HepG2 (cell line): ENCODE results near the gene PCDHB1. TPM values are rescaled to one million over a fixed set of nuclear protein-coding genes. Genes with fewer than 3 reads are reported as not detected.
"Not testable (repeated sequence)": the region's sequence is repeated elsewhere in the genome, so short reads cannot be mapped to it uniquely, and the experiment has no call there.

ENCODE experiments used
- ATAC-seq: fragments of 200-7000 bp; cut with Tn5 transposase; 3 replicates; pipeline ENCODE4 v1.9.1; 2020; ENCODE audit warnings: mild to moderate bottlenecking, moderate library complexity
- BruUV-seq: library from RNA; stranded (reverse); fragments of 400-500 nt; replicated peaks from 2 replicates; lab custom pipeline; 2021; lab: Mats Ljungman, UMichigan
- CTCF ChIA-PET: fragments of 300-600 bp; formaldehyde crosslinking; extraction: SDS; loops from one replicate; lab custom pipeline; 2021; ENCODE audit warnings: low total read pairs, inconsistent platforms, low intra/inter-chr PET ratio; lab: Yijun Ruan, JAX
- POLR2A ChIA-PET: fragments of 350-600 bp; sonication (Branson Sonifier 250); formaldehyde crosslinking; loops from one replicate; lab custom pipeline; 2020; ENCODE audit warnings: antibody characterized with exemption, inconsistent platforms; lab: Yijun Ruan, JAX
- DNase-seq: peaks from one replicate; pipeline ENCODE4 v3.0.0-alpha.2; 2015; ENCODE audit warnings: low spot score
- FAIRE-seq: peaks from 3 replicates; lab custom pipeline; 2011; peaks lifted over from hg19 to GRCh38; lab: Jason Lieb, UNC
- H2AFZ ChIP-seq: one replicate; pipeline ENCODE4 v1.6.1; 2011; ENCODE audit warnings: low read length, inconsistent platforms
- H3K27ac ChIP-seq: fragments of 300-600 bp; 3 replicates; pipeline ENCODE4 v1.8.0; 2011; ENCODE audit warnings: mixed run types, mild to moderate bottlenecking, mixed read lengths, low read length, inconsistent platforms; ENCODE audit not compliant: insufficient read depth; ENCODE audit errors: extremely low read length
- H3K27me3 ChIP-seq, 2 experiments: fragments of 200-600 bp in 1 of 2; 2 replicates in 1 of 2; 3 replicates in 1 of 2; pipeline versions ENCODE4 v1.6.0 to v1.8.0; 2011; ENCODE audit warnings: low read length in 2 of 2, mild to moderate bottlenecking in 2 of 2, moderate library complexity in 2 of 2, inconsistent platforms in 1 of 2; ENCODE audit not compliant: insufficient read depth in 2 of 2, control insufficient read depth in 1 of 2
- H3K36me3 ChIP-seq, 2 experiments: fragments of 200-600 bp in 1 of 2; replicated peaks in 1 of 2; 2 replicates in 1 of 2; 3 replicates in 1 of 2; pipeline versions ENCODE4 v1.5.1 to v1.8.0; 2011; ENCODE audit warnings: low read length in 2 of 2, inconsistent platforms in 1 of 2; ENCODE audit not compliant: insufficient read depth in 2 of 2, control insufficient read depth in 1 of 2
- H3K4me1 ChIP-seq: 2 replicates; pipeline ENCODE4 v1.5.1; 2012; ENCODE audit warnings: low read length, inconsistent platforms; ENCODE audit not compliant: insufficient read depth
- H3K4me2 ChIP-seq: 2 replicates; pipeline ENCODE4 v1.6.0; 2011; ENCODE audit warnings: low read depth, low read length, inconsistent platforms
- H3K4me3 ChIP-seq, 3 experiments: fragments of 200-600 bp in 1 of 3; sonication (generic), shearing (Covaris generic) in 1 of 3; replicated peaks in 1 of 3; 2 replicates each; pipeline ENCODE4 v1.5.1; 2011 to 2016; ENCODE audit warnings: low read length in 3 of 3, inconsistent platforms in 2 of 3, low read depth in 2 of 3, mild to moderate bottlenecking in 2 of 3, control low read depth in 1 of 3, mixed read lengths in 1 of 3; ENCODE audit not compliant: insufficient read depth in 1 of 3
- H3K79me2 ChIP-seq: one replicate; pipeline ENCODE4 v1.6.1; 2011; ENCODE audit warnings: low read length, inconsistent platforms; ENCODE audit not compliant: insufficient read depth
- H3K9ac ChIP-seq: 2 replicates; pipeline ENCODE4 v1.6.0; 2011; ENCODE audit warnings: mild to moderate bottlenecking, low read depth, low read length, inconsistent platforms; ENCODE audit not compliant: insufficient read depth
- H3K9me3 ChIP-seq: 2 replicates; pipeline ENCODE4 v1.5.1; 2012; ENCODE audit warnings: mild to moderate bottlenecking, low read length
- H4K20me1 ChIP-seq: 2 replicates; pipeline ENCODE4 v1.6.0; 2011; ENCODE audit warnings: inconsistent platforms, mild to moderate bottlenecking, low read length, moderate library complexity; ENCODE audit not compliant: insufficient read depth
- ZNF652 ChIP-seq: IDR thresholded peaks from 2 replicates; pipeline ENCODE4 v1.6.1; 2016; ENCODE audit warnings: low read depth, borderline replicate concordance
- WGBS: methylation state at CpG from one replicate; pipeline ENCODE4 v1.1.6; 2017; ENCODE audit warnings: low lambda C conversion rate; 5-methylcytosine and 5-hydroxymethylcytosine counted together
- in situ Hi-C: cut with HindIII; loops from 2 replicates; pipeline ENCODE4 v1.10.0; 2017; ENCODE audit warnings: low pct_unique_long_range_greater_than_20kb; ENCODE audit not compliant: extremely low pct_ligation_motif_present
- intact Hi-C: fragments of 100-400 bp; cut with micrococcal nuclease; formaldehyde crosslinking; loops from one replicate; pipeline ENCODE4 v1.10.0; 2022; ENCODE audit not compliant: unreplicated experiment
- polyA plus RNA-seq, 8 experiments: library from polyadenylated mRNA; depleted of rRNA in 3 of 8; stranded (reverse) in 7 of 8; unstranded in 1 of 8; fragments of >200 nt; fragmentation: Illumina TruSeq in 4 of 8; extraction: Trizol in 4 of 8; gene quantifications; 2 replicates each; pipeline versions ENCODE4 v1.2.1 to v1.2.3, GENCODE V29; 2011 to 2016; ENCODE audit warnings: low read depth in 4 of 8, missing spikeins in 1 of 8, mixed read lengths in 1 of 8; ENCODE audit not compliant: insufficient read depth in 1 of 8
- total RNA-seq, 5 experiments: library from RNA; depleted of rRNA; stranded (reverse); fragments of >200 nt; fragmentation: Illumina TruSeq; extraction: Trizol; gene quantifications; 2 replicates each; pipeline ENCODE4 v1.2.3, GENCODE V29; 2016; ENCODE audit warnings: low read depth in 1 of 5
- TF ChIP-seq, protein P1 (sequence below): sonication (generic); formaldehyde crosslinking; IDR thresholded peaks from 2 replicates; pipeline ENCODE4 v1.5.0; 2020; ENCODE audit warnings: missing genetic modification reagents, mild to moderate bottlenecking, borderline replicate concordance
- TF ChIP-seq, protein P2 (sequence below): sonication (generic); formaldehyde crosslinking; IDR thresholded peaks from 2 replicates; pipeline ENCODE4 v1.4.0; 2020; ENCODE audit warnings: missing genetic modification reagents

Gene PCDHB1
- total and polyA plus RNA-seq, 2 of the 13 experiments (the other 11 are each of a cell fraction or from before 2014, with no cell fraction given): not detected

DNA sequence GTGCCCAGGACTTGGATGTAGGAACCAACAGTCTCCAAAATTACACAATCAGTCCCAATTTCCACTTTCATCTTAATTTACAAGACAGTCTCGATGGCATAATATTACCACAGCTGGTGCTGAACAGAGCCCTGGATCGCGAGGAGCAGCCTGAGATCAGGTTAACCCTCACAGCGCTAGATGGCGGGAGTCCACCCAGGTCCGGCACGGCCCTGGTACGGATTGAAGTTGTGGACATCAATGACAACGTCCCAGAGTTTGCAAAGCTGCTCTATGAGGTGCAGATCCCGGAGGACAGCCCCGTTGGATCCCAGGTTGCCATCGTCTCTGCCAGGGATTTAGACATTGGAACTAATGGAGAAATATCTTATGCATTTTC, 44.1 kb downstream of the PCDHB1 start:
- no peak overlapping the region for H3K27ac ChIP-seq
- DNase-seq (no peak), ATAC-seq (peak; percentile 50), FAIRE-seq (no peak)
- in situ Hi-C loops (loop anchor here (10.0 kb wide), 1 partner anchor 460 kb away; no protein-coding TSS in a partner anchor), intact Hi-C loops (loop anchor here (2.0 kb wide), 2 partner anchors 54 to 88 kb away; partner anchors contain the start of gene PCDHB16)
- peaks cover 11% of the 10 kb centered on the region for H3K4me1 ChIP-seq
- TF ChIP-seq, protein P1, sequence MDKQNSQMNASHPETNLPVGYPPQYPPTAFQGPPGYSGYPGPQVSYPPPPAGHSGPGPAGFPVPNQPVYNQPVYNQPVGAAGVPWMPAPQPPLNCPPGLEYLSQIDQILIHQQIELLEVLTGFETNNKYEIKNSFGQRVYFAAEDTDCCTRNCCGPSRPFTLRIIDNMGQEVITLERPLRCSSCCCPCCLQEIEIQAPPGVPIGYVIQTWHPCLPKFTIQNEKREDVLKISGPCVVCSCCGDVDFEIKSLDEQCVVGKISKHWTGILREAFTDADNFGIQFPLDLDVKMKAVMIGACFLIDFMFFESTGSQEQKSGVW (CRISPR knock-in tag): no peak
- TF ChIP-seq, protein P2, sequence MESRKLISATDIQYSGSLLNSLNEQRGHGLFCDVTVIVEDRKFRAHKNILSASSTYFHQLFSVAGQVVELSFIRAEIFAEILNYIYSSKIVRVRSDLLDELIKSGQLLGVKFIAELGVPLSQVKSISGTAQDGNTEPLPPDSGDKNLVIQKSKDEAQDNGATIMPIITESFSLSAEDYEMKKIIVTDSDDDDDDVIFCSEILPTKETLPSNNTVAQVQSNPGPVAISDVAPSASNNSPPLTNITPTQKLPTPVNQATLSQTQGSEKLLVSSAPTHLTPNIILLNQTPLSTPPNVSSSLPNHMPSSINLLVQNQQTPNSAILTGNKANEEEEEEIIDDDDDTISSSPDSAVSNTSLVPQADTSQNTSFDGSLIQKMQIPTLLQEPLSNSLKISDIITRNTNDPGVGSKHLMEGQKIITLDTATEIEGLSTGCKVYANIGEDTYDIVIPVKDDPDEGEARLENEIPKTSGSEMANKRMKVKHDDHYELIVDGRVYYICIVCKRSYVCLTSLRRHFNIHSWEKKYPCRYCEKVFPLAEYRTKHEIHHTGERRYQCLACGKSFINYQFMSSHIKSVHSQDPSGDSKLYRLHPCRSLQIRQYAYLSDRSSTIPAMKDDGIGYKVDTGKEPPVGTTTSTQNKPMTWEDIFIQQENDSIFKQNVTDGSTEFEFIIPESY (CRISPR knock-in tag): peak; percentile 93
- peak; percentile 70; the same call in 1 of the 2 replicates for TF ChIP-seq ZNF652 (CRISPR knock-in tag)
- peak overlapping the region; percentile 74 for H3K4me2 ChIP-seq
- CTCF ChIA-PET: interaction anchor here (1.4 kb wide), 1 partner anchor 87 kb away, joined by 5 read pairs; the partner anchor contains the start of gene PCDHB16
- POLR2A ChIA-PET: interaction anchor here (1.1 to 1.9 kb wide), 5 partner anchors 9 to 469 kb away, joined by 3 to 9 read pairs (median 4); partner anchors contain the start of gene TAF7
- peak overlapping the region; percentile 55 to 89 (median 82) for H3K4me3 ChIP-seq
- H3K27me3 ChIP-seq: no peaks in the 10 kb centered on the region; a peak in 1 of 5 replicates
- no peak overlapping the region for H2AFZ ChIP-seq
- H3K36me3 ChIP-seq: no peaks in the 10 kb centered on the region
- no peaks in the 10 kb centered on the region for H3K9me3 ChIP-seq
- no peaks in the 10 kb centered on the region for H3K79me2 ChIP-seq
- BruUV-seq: no TSS peak
- peak overlapping the region; percentile 82 for H3K9ac ChIP-seq
- H4K20me1 ChIP-seq: no peaks in the 10 kb centered on the region
- 72% methylated on average over 10 of the region's 12 CpGs for WGBS

DNA sequence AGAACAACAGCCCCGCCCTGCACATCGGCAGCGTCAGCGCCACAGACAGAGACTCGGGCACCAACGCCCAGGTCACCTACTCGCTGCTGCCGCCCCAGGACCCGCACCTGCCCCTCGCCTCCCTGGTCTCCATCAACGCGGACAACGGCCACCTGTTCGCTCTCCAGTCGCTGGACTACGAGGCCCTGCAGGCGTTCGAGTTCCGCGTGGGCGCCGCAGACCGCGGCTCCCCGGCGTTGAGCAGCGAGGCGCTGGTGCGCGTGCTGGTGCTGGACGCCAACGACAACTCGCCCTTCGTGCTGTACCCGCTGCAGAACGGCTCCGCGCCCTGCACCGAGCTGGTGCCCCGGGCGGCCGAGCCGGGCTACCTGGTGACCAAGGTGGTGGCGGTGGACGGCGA, 45.0 kb downstream of the PCDHB1 start:
- intact Hi-C loops, H3K9ac ChIP-seq, H2AFZ ChIP-seq, POLR2A ChIA-PET, ATAC-seq, H4K20me1 ChIP-seq, H3K4me2 ChIP-seq, DNase-seq, H3K27ac ChIP-seq, H3K36me3 ChIP-seq, H3K4me3 ChIP-seq, FAIRE-seq, H3K79me2 ChIP-seq, CTCF ChIA-PET, H3K9me3 ChIP-seq, H3K27me3 ChIP-seq, BruUV-seq: not testable (repeated sequence)
- 93% methylated on average over 23 of the region's 46 CpGs for WGBS
- in situ Hi-C loops: loop anchor here (10.0 kb wide), 1 partner anchor 459 kb away; no protein-coding TSS in a partner anchor
- peaks cover 11% of the 10 kb centered on the region for H3K4me1 ChIP-seq

GRCh38 chr5:141096586-141096985, 45.4 kb downstream of the PCDHB1 start:
- POLR2A ChIA-PET, H3K27me3 ChIP-seq, H3K9me3 ChIP-seq, H3K4me2 ChIP-seq, intact Hi-C loops, H3K79me2 ChIP-seq, ATAC-seq, H4K20me1 ChIP-seq, DNase-seq, H3K36me3 ChIP-seq, FAIRE-seq, CTCF ChIA-PET, BruUV-seq, H2AFZ ChIP-seq, H3K4me3 ChIP-seq, H3K27ac ChIP-seq, H3K9ac ChIP-seq: not testable (repeated sequence)
- 91% methylated on average over 13 of the region's 38 CpGs for WGBS
- in situ Hi-C loops: loop anchor here (10.0 kb wide), 1 partner anchor 458 kb away; no protein-coding TSS in a partner anchor
- H3K4me1 ChIP-seq: peaks cover 11% of the 10 kb centered on the region
